HL-60 (cell line): Measurements from ENCODE around the gene CMTM8.

ENCODE experiments used
- GABPA ChIP-seq: IDR thresholded peaks from 2 replicates; pipeline ENCODE4 v1.6.1; 2012; ENCODE audit warnings: low read depth
- POLR2AphosphoS5 ChIP-seq: IDR thresholded peaks from 2 replicates; pipeline ENCODE4 v1.6.1; 2012; ENCODE audit warnings: low read depth
- TF ChIP-seq, protein P1 (sequence below): IDR thresholded peaks from one replicate; pipeline ENCODE4 v1.5.1; 2011; ENCODE audit warnings: low read length, control low read depth, inconsistent platforms; ENCODE audit not compliant: insufficient read depth
- TF ChIP-seq, protein P2 (sequence below): IDR thresholded peaks from 2 replicates; pipeline ENCODE4 v1.6.1; 2012; ENCODE audit warnings: low read depth; ENCODE audit not compliant: insufficient replicate concordance

DNA sequence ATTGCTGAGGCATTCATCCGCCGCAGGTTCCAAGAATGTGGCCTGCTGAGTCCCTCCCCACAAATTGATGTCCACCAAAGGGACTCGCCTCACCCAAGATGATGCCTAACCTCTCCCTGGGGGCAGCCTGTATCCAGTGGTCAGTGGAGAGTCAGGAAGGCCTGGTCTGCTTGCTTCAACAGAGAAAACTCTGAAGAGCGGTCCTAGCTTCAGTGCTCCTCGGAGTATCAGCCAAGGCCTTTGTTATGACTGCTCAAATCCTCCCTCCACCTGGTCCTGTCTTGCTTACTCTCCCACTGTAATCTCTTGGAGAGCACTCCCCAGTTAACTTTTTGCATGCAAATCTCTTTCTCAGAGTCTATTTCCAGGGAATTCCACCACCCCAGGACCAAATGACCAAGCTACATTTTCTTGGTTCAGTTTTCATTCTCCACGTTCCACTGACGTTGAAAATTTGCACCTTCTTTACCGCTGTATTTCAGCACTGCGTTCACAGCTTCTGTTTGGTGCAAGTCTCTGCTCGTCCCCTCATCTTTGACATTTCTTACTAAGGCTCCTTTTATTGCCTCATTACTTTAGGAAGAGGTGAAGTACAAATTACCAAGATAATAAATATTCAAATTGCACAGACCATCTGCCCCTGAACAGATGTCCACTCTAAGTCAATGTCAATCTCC lies 175.5 kb downstream of the CMTM8 start:
- TF ChIP-seq POLR2AphosphoS5 (no peak), GABPA (no peak)
- TF ChIP-seq, protein P1, sequence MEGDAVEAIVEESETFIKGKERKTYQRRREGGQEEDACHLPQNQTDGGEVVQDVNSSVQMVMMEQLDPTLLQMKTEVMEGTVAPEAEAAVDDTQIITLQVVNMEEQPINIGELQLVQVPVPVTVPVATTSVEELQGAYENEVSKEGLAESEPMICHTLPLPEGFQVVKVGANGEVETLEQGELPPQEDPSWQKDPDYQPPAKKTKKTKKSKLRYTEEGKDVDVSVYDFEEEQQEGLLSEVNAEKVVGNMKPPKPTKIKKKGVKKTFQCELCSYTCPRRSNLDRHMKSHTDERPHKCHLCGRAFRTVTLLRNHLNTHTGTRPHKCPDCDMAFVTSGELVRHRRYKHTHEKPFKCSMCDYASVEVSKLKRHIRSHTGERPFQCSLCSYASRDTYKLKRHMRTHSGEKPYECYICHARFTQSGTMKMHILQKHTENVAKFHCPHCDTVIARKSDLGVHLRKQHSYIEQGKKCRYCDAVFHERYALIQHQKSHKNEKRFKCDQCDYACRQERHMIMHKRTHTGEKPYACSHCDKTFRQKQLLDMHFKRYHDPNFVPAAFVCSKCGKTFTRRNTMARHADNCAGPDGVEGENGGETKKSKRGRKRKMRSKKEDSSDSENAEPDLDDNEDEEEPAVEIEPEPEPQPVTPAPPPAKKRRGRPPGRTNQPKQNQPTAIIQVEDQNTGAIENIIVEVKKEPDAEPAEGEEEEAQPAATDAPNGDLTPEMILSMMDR, result no peak
- TF ChIP-seq, protein P2, sequence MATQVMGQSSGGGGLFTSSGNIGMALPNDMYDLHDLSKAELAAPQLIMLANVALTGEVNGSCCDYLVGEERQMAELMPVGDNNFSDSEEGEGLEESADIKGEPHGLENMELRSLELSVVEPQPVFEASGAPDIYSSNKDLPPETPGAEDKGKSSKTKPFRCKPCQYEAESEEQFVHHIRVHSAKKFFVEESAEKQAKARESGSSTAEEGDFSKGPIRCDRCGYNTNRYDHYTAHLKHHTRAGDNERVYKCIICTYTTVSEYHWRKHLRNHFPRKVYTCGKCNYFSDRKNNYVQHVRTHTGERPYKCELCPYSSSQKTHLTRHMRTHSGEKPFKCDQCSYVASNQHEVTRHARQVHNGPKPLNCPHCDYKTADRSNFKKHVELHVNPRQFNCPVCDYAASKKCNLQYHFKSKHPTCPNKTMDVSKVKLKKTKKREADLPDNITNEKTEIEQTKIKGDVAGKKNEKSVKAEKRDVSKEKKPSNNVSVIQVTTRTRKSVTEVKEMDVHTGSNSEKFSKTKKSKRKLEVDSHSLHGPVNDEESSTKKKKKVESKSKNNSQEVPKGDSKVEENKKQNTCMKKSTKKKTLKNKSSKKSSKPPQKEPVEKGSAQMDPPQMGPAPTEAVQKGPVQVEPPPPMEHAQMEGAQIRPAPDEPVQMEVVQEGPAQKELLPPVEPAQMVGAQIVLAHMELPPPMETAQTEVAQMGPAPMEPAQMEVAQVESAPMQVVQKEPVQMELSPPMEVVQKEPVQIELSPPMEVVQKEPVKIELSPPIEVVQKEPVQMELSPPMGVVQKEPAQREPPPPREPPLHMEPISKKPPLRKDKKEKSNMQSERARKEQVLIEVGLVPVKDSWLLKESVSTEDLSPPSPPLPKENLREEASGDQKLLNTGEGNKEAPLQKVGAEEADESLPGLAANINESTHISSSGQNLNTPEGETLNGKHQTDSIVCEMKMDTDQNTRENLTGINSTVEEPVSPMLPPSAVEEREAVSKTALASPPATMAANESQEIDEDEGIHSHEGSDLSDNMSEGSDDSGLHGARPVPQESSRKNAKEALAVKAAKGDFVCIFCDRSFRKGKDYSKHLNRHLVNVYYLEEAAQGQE, result no peak
